IMR-90 (cell line): ENCODE measurements around the gene GPATCH8. TPM values are rescaled to one million over a fixed set of nuclear protein-coding genes. Genes with fewer than 3 reads are reported as not detected.

ENCODE experiments used
- ATAC-seq: fragments of 200-7000 bp; cut with Tn5 transposase; 2 replicates; pipeline ENCODE4 v1.9.1; 2020; ENCODE audit warnings: low read depth, mild to moderate bottlenecking, moderate library complexity
- BruUV-seq: library from RNA; stranded (reverse); fragments of 400-500 nt; replicated peaks from 2 replicates; lab custom pipeline; 2021; lab: Mats Ljungman, UMichigan
- CTCF ChIA-PET: fragments of 300-600 bp; formaldehyde crosslinking; extraction: SDS; loops from one replicate; lab custom pipeline; 2021; ENCODE audit warnings: antibody characterized with exemption; lab: Yijun Ruan, JAX
- POLR2A ChIA-PET: fragments of 300-600 bp; sonication (Branson Sonifier 250); formaldehyde crosslinking; loops from one replicate; lab custom pipeline; 2022; ENCODE audit warnings: antibody characterized with exemption; ENCODE audit not compliant: unreplicated experiment; lab: Charles Lee
- DNase-seq: peaks from one replicate; pipeline ENCODE4 v3.0.0; 2013
- H2AFZ ChIP-seq: replicated peaks from 2 replicates; pipeline ENCODE3; 2013; ENCODE audit warnings: low read length, mild to moderate bottlenecking; ENCODE audit not compliant: poor library complexity
- H2AK5ac ChIP-seq: 2 replicates; pipeline ENCODE4 v1.6.1; 2013; ENCODE audit warnings: low read depth, low read length, inconsistent platforms
- H2AK9ac ChIP-seq: replicated peaks from 2 replicates; pipeline ENCODE3; 2013; ENCODE audit warnings: mild to moderate bottlenecking, low read depth, low read length, moderate library complexity; ENCODE audit not compliant: poor library complexity
- H2BK120ac ChIP-seq: 2 replicates; pipeline ENCODE4 v1.6.1; 2013; ENCODE audit warnings: low read depth, low read length, inconsistent platforms
- H2BK15ac ChIP-seq: 3 replicates; pipeline ENCODE4 v1.6.1; 2013; ENCODE audit warnings: low read depth, low read length, inconsistent platforms
- H2BK20ac ChIP-seq: 2 replicates; pipeline ENCODE4 v1.6.1; 2013; ENCODE audit warnings: low read depth, mild to moderate bottlenecking, inconsistent platforms, low read length, moderate library complexity
- H2BK5ac ChIP-seq: 2 replicates; pipeline ENCODE4 v1.6.1; 2013; ENCODE audit warnings: mild to moderate bottlenecking, low read depth, low read length, inconsistent platforms; ENCODE audit not compliant: poor library complexity, severe bottlenecking
- H3K14ac ChIP-seq: replicated peaks from 2 replicates; pipeline ENCODE4 v1.6.1; 2013; ENCODE audit warnings: low read depth, low read length, inconsistent platforms
- H3K18ac ChIP-seq: 2 replicates; pipeline ENCODE4 v1.6.1; 2013; ENCODE audit warnings: low read depth, low read length, control low read depth
- H3K23ac ChIP-seq: 2 replicates; pipeline ENCODE4 v1.6.1; 2013; ENCODE audit warnings: low read depth, low read length, inconsistent platforms
- H3K27ac ChIP-seq: 2 replicates; pipeline ENCODE4 v1.5.1; 2013; ENCODE audit warnings: mild to moderate bottlenecking, control low read depth, low read length; ENCODE audit not compliant: insufficient read depth
- H3K27me3 ChIP-seq: 2 replicates; pipeline ENCODE4 v1.6.1; 2013; ENCODE audit warnings: low read length; ENCODE audit not compliant: control insufficient read depth, insufficient read depth
- H3K36me3 ChIP-seq: 2 replicates; pipeline ENCODE4 v1.6.1; 2013; ENCODE audit warnings: low read length, mixed read lengths; ENCODE audit not compliant: control insufficient read depth, insufficient read depth
- H3K4ac ChIP-seq: 2 replicates; pipeline ENCODE4 v1.6.1; 2013; ENCODE audit warnings: low read depth, low read length, inconsistent platforms
- H3K4me1 ChIP-seq: 2 replicates; pipeline ENCODE4 v1.6.1; 2013; ENCODE audit warnings: low read length, mixed read lengths; ENCODE audit not compliant: control insufficient read depth, insufficient read depth
- H3K4me2 ChIP-seq: 2 replicates; pipeline ENCODE4 v1.6.1; 2013; ENCODE audit warnings: low read depth, mild to moderate bottlenecking, control low read depth, low read length, moderate library complexity
- H3K4me3 ChIP-seq: 2 replicates; pipeline ENCODE4 v1.5.1; 2013; ENCODE audit warnings: low read depth, mild to moderate bottlenecking, control low read depth, low read length, moderate library complexity; ENCODE audit not compliant: insufficient read depth
- H3K56ac ChIP-seq: 2 replicates; pipeline ENCODE4 v1.6.1; 2013; ENCODE audit warnings: low read length, inconsistent platforms; ENCODE audit not compliant: insufficient read depth; ENCODE audit errors: extremely low read depth
- H3K79me1 ChIP-seq, 2 experiments: 2 replicates each; pipeline ENCODE4 v1.6.1; 2013; ENCODE audit warnings: low read length in 2 of 2, inconsistent platforms in 1 of 2, low read depth in 1 of 2
- H3K9ac ChIP-seq: 2 replicates; pipeline ENCODE4 v1.6.1; 2013; ENCODE audit warnings: low read depth, low read length, control low read depth
- H3K9me1 ChIP-seq: 2 replicates; pipeline ENCODE4 v1.6.1; 2013; ENCODE audit warnings: low read length, inconsistent platforms; ENCODE audit not compliant: insufficient read depth
- H3K9me3 ChIP-seq: 2 replicates; pipeline ENCODE4 v1.6.1; 2013; ENCODE audit warnings: low read length; ENCODE audit not compliant: control insufficient read depth, insufficient read depth
- H4K20me1 ChIP-seq: 2 replicates; pipeline ENCODE4 v1.6.1; 2013; ENCODE audit warnings: low read length, inconsistent platforms; ENCODE audit not compliant: insufficient read depth
- H4K5ac ChIP-seq: 2 replicates; pipeline ENCODE4 v1.6.1; 2013; ENCODE audit warnings: mild to moderate bottlenecking, low read depth, low read length, control low read depth
- H4K8ac ChIP-seq, 2 experiments: 2 replicates each; pipeline ENCODE4 v1.6.1; 2013; ENCODE audit warnings: low read depth in 2 of 2, low read length in 2 of 2, control low read depth in 1 of 2, inconsistent platforms in 1 of 2
- H4K91ac ChIP-seq: 2 replicates; pipeline ENCODE4 v1.6.1; 2013; ENCODE audit warnings: low read depth, low read length, inconsistent platforms; ENCODE audit not compliant: insufficient read depth
- BHLHE40 ChIP-seq: fragments of 150-350 bp; IDR thresholded peaks from 2 replicates; pipeline ENCODE4 v1.6.1; 2016; ENCODE audit warnings: mild to moderate bottlenecking, low read depth, low read length
- CEBPB ChIP-seq: IDR thresholded peaks from 2 replicates; pipeline ENCODE4 v1.6.1; 2012; ENCODE audit warnings: low read depth, low read length, improper control_type of control experiment
- FOS ChIP-seq: fragments of 150-350 bp; IDR thresholded peaks from 2 replicates; pipeline ENCODE4 v1.6.1; 2016; ENCODE audit warnings: low read depth, low read length
- MAFK ChIP-seq: IDR thresholded peaks from 2 replicates; pipeline ENCODE4 v1.6.1; 2012; ENCODE audit warnings: low read depth, low read length, improper control_type of control experiment
- NFE2L2 ChIP-seq: fragments of 150-350 bp; IDR thresholded peaks from 2 replicates; pipeline ENCODE4 v1.6.1; 2016; ENCODE audit warnings: low read depth, mild to moderate bottlenecking, low read length
- POLR2A ChIP-seq: IDR thresholded peaks from 2 replicates; pipeline ENCODE4 v1.6.1; 2012; ENCODE audit warnings: mild to moderate bottlenecking, low read depth, low read length
- RAD21 ChIP-seq: IDR thresholded peaks from 2 replicates; pipeline ENCODE4 v1.6.1; 2012; ENCODE audit warnings: low read length, improper control_type of control experiment
- RFX5 ChIP-seq: IDR thresholded peaks from 2 replicates; pipeline ENCODE4 v1.8.0; 2012; ENCODE audit warnings: low read depth, mild to moderate bottlenecking, low read length, moderate library complexity
- SMC3 ChIP-seq: fragments of 150-350 bp; IDR thresholded peaks from 2 replicates; pipeline ENCODE4 v1.6.1; 2016; ENCODE audit warnings: low read depth, mild to moderate bottlenecking, antibody characterized with exemption, low read length, moderate library complexity
- WGBS, 2 experiments: methylation state at CpG; one replicate each; pipeline versions ENCODE4 v1.1.5 to v1.1.7; 2013; ENCODE audit warnings: missing lambda C conversion rate in 2 of 2; ENCODE audit not compliant: insufficient read length in 1 of 2; ENCODE audit errors: extremely low coverage in 2 of 2; 5-methylcytosine and 5-hydroxymethylcytosine counted together
- dilution Hi-C: fragments of 300-500 bp; cut with HindIII; formaldehyde crosslinking; loops from one replicate; pipeline ENCODE4 v1.14.3; 2018; ENCODE audit warnings: low sequenced_read_pairs; ENCODE audit not compliant: unreplicated experiment
- in situ Hi-C: fragments of 300-500 bp; cut with MboI; formaldehyde crosslinking; loops from 3 replicates; pipeline ENCODE4 v1.14.3; 2019; ENCODE audit warnings: low sequenced_read_pairs, inconsistent platforms, mixed read lengths
- intact Hi-C: fragments of 100-400 bp; cut with micrococcal nuclease; formaldehyde crosslinking; loops from 2 replicates; pipeline ENCODE4 v1.10.0; 2022
- polyA plus RNA-seq, 3 experiments: library from polyadenylated mRNA; depleted of rRNA; stranded (reverse); fragments of >200 nt; gene quantifications; 2 replicates each; pipeline ENCODE4 v1.2.3, GENCODE V29; 2012; ENCODE audit warnings: low replicate concordance in 1 of 3
- total RNA-seq: library from RNA; depleted of rRNA; stranded (reverse); fragments of >200 nt; gene quantifications from 2 replicates; pipeline ENCODE4 v1.2.3, GENCODE V29; 2012
- TF ChIP-seq, protein P1 (sequence below): conservative IDR thresholded peaks from 2 replicates; pipeline ENCODE4 v1.5.1; 2012; ENCODE audit warnings: mild to moderate bottlenecking, low read depth, low read length, improper control_type of control experiment

The GPATCH8 gene
- total and polyA plus RNA-seq, 2 of the 4 experiments (the other 2 are of a cell fraction) = 8.8 to 13.2 TPM

DNA sequence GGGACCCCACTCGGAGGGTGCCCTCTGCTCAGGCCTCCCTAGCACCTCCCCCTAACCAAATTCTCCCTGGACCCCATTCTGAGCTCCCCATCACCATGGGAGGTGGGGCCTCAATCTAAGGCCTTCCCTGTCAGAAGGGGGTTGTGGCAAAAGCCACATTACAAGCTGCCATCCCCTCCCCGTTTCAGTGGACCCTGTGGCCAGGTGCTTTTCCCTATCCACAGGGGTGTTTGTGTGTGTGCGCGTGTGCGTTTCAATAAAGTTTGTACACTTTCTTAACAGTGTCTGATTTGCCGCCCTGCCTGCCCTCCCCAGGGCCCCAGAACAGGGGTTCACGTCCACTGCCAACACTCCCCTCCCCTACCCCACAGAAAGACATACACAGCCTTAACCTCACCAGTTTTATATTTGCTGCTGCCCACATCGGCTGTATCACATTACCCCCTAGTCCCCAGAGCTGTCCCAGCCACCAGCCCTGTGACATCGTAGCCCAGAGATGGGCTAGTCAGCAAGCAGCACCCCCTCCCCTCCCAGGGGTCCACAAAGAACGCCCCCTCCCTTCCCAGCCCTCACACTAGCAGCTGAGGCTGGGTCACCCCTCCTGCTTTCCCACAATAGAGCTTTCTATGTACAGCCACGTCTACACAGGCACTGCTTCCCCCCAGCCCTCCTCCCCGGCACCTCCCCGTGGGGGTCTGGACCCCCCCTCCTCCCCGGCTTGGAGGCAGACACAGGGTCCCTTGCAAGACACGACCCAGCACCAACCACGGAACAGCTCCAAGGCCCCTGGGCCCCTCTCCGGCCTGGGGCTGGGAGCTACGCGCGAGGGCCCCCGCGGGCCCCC, 150.2 kb downstream of the GPATCH8 start:
- WGBS, 2 experiments = 53% methylated on average over 8 of the region's 22 CpGs; no CpG with 5 or more reads in 1 of the 2 experiments
- TF ChIP-seq BHLHE40 = no peak
- no peak for TF ChIP-seq CEBPB
- TF ChIP-seq SMC3 = no peak
- no peak for TF ChIP-seq RFX5
- no peak for TF ChIP-seq FOS
- TF ChIP-seq MAFK = no peak
- TF ChIP-seq, protein P1, sequence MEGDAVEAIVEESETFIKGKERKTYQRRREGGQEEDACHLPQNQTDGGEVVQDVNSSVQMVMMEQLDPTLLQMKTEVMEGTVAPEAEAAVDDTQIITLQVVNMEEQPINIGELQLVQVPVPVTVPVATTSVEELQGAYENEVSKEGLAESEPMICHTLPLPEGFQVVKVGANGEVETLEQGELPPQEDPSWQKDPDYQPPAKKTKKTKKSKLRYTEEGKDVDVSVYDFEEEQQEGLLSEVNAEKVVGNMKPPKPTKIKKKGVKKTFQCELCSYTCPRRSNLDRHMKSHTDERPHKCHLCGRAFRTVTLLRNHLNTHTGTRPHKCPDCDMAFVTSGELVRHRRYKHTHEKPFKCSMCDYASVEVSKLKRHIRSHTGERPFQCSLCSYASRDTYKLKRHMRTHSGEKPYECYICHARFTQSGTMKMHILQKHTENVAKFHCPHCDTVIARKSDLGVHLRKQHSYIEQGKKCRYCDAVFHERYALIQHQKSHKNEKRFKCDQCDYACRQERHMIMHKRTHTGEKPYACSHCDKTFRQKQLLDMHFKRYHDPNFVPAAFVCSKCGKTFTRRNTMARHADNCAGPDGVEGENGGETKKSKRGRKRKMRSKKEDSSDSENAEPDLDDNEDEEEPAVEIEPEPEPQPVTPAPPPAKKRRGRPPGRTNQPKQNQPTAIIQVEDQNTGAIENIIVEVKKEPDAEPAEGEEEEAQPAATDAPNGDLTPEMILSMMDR = no peak
- no peak for TF ChIP-seq RAD21
- no peak for TF ChIP-seq POLR2A
- no peak for TF ChIP-seq NFE2L2
- no peak overlapping the region for H2BK20ac ChIP-seq
- H3K4me1 ChIP-seq = no peaks in the 10 kb centered on the region
- H3K36me3 ChIP-seq = peaks cover 43% of the 10 kb centered on the region
- H2AK9ac ChIP-seq = no peak overlapping the region
- no peak overlapping the region for H4K8ac ChIP-seq
- H2BK120ac ChIP-seq = no peak overlapping the region
- H4K5ac ChIP-seq = no peak overlapping the region
- DNase-seq = no peak
- H3K18ac ChIP-seq = no peak overlapping the region
- no peak overlapping the region for H2BK15ac ChIP-seq
- dilution Hi-C loops = no loop called here
- in situ Hi-C loops = no loop called here
- no TSS peak for BruUV-seq
- no peaks in the 10 kb centered on the region for H3K27me3 ChIP-seq
- no peak overlapping the region for H2BK5ac ChIP-seq
- H2AFZ ChIP-seq = no peak overlapping the region
- H3K23ac ChIP-seq = no peak overlapping the region
- no peaks in the 10 kb centered on the region for H3K9me1 ChIP-seq
- intact Hi-C loops = no loop called here
- H3K4ac ChIP-seq = no peak overlapping the region
- H3K27ac ChIP-seq = no peak overlapping the region
- H3K4me3 ChIP-seq = no peak overlapping the region
- H3K79me1 ChIP-seq = peaks cover 0 to 13% of the 10 kb centered on the region in 2 experiments; a peak in 1 of 4 replicates
- H3K14ac ChIP-seq = no peak overlapping the region
- H3K9ac ChIP-seq = no peak overlapping the region
- H3K56ac ChIP-seq = no peak overlapping the region
- H3K4me2 ChIP-seq = no peak overlapping the region
- no peak overlapping the region for H2AK5ac ChIP-seq
- H4K20me1 ChIP-seq = peaks cover 16% of the 10 kb centered on the region; the same call in 1 of the 2 replicates
- ChIA-PET POLR2A (no interaction called here), CTCF (interaction anchor here (1.5 kb wide), 1 partner anchor 10 kb away, joined by 4 read pairs; the partner anchor contains the start of gene FAM171A2)
- no peaks in the 10 kb centered on the region for H3K9me3 ChIP-seq
- no peak overlapping the region for H4K91ac ChIP-seq
- ATAC-seq = no peak
